Measurements from ENCODE around the gene PCOLCE2.

Gene PCOLCE2

DNA sequence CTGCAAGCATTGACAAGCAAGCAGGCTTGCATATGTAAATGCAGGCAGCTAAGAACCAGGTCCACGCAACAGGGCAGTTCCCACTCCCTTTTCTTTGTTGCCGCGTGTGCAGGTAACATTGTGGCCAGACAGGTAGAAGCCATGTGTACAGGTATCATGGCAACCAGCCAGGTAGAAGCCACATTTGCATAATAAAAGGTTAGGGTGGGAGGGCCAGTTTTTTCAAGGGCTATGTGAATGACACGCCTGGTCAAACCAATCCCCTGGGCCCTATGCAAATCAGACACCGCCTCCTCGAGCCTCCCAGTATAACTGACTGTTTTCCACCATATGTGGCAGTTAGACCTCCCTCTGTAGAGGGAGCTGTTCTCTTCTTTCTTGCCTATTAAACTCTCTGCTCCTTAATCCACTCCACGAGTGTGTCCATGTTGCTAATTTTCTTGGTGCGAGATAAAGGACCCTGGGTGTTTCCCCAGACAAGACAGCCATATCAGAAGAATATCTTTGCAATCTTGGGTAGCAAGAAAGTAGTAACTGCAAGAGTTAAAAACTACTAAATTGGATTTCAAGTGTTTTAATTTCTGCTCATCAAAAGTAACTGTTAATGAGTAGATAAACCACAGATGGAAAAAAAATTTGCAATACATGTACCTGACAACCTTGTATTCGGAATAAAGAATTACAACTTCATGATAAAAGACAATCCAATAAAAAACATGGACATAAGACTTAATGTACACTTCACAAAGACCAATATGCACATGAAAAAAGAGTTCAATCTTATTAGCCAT lies 21.8 kb downstream of the PCOLCE2 start:
- DNase-seq (ENCODE audit: low spot score): no peak
- Histone ChIP-seq H3K4me3 (no peak overlapping the region), H3K27ac (no peak overlapping the region)
- TF ChIP-seq, protein P1, sequence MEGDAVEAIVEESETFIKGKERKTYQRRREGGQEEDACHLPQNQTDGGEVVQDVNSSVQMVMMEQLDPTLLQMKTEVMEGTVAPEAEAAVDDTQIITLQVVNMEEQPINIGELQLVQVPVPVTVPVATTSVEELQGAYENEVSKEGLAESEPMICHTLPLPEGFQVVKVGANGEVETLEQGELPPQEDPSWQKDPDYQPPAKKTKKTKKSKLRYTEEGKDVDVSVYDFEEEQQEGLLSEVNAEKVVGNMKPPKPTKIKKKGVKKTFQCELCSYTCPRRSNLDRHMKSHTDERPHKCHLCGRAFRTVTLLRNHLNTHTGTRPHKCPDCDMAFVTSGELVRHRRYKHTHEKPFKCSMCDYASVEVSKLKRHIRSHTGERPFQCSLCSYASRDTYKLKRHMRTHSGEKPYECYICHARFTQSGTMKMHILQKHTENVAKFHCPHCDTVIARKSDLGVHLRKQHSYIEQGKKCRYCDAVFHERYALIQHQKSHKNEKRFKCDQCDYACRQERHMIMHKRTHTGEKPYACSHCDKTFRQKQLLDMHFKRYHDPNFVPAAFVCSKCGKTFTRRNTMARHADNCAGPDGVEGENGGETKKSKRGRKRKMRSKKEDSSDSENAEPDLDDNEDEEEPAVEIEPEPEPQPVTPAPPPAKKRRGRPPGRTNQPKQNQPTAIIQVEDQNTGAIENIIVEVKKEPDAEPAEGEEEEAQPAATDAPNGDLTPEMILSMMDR (IDR thresholded peaks at IDR 0.05): no peak

DNA sequence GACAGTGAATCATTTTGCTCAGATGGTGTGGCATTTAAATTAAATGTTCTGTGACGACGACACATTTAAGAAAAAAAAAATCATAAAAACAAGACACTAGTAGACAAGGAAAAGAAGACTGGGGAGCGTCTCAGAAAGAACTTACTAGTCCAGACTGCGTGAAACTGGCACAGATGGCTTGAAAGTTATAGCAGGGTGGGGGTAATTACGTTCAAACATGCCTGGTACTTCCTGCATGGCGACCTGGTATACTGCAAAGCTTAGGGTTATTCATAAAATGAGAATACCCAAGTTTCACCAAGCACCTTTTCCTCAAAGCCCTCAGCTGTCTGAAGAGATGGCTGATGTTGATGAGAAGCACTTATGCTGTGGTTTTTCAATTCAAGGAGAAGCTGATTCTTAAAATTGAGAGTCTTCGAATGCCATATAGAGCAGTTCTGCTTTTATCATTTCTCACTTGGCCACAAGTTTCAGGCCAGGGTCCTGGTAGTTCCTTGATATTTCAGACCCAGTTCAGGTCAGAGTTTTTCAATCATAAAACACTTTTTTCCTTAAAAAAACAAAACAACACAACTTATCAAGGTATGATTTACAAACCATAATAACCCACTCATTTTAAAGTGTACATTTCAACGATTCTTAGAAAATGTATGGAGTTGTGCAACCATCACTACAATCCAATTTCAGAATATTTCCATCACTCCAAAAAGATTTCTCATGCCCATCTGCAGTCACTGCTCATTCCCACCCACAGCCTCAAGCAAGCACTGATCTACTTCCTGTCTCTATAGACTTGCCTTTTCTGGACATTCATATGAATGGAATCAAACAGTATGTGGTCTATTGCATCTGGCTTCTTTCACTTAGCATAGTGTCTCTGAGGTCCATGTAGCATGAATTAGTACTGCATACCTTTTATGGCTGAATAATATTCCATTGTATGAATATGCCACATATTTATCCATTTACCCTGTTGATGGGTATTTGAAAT lies 24.7 kb downstream of the PCOLCE2 start:
- DNase-seq (ENCODE audit: low spot score): no peak
- Histone ChIP-seq H3K4me3 (no peak overlapping the region), H3K27ac (peak overlapping the region in 1 of 2 donors; percentile 17)
- TF ChIP-seq, protein P1 (IDR thresholded peaks at IDR 0.05): no peak

DNA sequence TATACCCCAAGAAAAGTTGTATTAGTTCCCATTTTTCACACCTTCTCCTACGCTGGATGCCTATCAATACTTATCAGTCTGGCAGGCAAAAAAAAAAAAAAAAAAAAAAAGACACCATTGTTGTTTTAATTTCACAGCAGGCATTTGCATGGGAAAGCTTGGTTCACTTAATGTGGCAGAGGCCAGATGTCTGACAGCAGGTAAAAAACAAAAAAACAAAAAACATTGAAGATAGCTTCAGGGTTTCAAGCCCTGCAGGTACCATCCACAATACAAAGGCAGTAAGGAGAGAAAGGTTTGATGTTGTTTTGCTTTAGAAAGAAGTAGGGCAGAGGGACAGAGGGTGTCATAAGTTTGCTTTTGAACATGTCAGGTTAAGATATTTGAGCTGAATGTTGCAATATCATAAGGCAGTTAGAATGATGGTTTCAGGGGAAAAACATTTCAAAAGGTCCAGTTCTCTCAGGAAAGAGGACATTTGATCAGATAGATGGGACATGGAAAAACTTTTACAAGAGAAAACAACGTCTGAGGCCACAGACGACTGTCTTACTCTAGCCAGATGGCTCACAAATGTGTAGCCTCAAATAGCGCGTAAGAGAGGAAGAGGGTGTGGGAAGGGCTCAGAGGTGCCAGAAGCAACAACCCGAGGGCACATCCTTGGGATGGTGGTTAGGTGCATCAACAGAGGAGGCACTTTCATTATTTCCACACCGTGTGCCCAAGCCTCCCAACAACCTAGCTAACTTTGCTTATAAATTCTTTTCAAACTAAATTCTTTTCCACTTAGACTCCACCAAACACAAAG lies 25.7 kb downstream of the PCOLCE2 start:
- no peak overlapping the region for H3K27ac ChIP-seq
- no peak for DNase-seq (ENCODE audit: low spot score)
- TF ChIP-seq, protein P1 (IDR thresholded peaks at IDR 0.05): no peak
- H3K4me3 ChIP-seq: no peak overlapping the region

DNA sequence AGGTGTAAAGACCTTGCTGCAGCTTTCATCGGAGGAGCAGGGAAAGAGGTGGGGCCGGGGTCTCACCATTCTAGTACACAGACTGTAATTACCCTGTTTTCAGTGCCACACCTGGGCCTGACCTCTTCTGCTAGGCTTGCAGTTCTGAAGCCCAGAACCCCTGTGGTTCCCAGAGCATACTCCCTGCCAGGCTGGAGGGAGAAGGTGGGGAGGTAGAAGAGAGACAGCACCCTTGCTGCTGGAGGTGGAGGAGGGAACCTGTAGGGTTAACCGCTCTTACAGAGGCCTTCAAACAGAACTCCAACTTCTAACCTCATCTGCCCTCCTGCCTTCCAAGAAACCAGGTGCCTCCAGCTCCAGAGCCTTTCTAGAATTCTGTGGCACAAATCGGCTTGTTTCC lies 27.0 kb downstream of the PCOLCE2 start:
- Histone ChIP-seq H3K27ac (no peak overlapping the region), H3K4me3 (no peak overlapping the region)
- DNase-seq (ENCODE audit: low spot score): no peak
- TF ChIP-seq, protein P1 (IDR thresholded peaks at IDR 0.05): no peak

DNA sequence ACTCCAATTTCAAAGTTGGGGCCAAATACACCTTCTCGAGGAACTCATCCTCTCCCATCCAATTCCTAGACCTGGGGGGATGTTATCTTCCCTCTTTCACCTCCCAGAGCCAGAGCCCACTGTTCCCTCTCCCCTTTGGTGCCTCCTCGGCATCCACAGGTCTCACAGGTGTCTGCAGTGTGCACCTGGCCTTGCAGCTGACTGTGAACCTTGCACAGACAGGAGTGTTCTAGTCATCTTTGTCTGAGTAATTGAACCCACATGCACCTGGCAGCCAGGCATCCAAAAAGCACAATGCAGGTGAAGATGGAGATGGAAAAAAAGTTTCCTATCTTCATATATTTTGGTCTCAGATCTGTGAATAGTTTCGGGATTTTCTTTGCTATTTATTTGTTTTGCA lies 30.8 kb downstream of the PCOLCE2 start:
- Histone ChIP-seq H3K27ac (no peak overlapping the region), H3K4me3 (no peak overlapping the region)
- TF ChIP-seq, protein P1 (IDR thresholded peaks at IDR 0.05): no peak

DNA sequence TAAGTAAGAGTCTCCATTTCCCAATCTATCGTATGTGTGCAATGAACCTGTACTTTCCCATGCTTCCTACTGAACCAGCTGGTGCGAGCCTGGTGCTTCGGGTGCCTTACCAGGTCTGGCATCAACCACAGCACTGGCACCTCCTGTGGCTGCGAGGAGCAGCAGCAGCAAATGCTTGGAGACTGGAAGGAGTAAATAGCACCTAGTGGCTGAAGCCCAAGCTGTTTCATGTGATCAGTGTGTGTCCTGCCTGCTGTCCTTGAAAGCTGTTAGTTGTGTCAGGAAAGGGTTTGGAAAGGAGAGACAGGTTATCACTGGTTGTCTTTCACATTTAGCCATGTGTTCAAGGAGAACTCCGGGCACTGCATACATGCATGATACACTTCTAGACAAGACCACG lies 31.8 kb downstream of the PCOLCE2 start:
- TF ChIP-seq, protein P1 (IDR thresholded peaks at IDR 0.05): no peak
- Histone ChIP-seq H3K27ac (no peak overlapping the region), H3K4me3 (no peak overlapping the region)
- DNase-seq (ENCODE audit: low spot score): no peak

More for the DNA sequence above, 30.8 kb downstream of the PCOLCE2 start:
- no peak for DNase-seq (ENCODE audit: low spot score)

All from coronary artery (tissue), 2 donors.